Activated B cell treated with CpG ODN at 0.5 μM for 24 hours (primary cell): ENCODE data around the gene SUCLA2. TPM values are rescaled to one million over a fixed set of nuclear protein-coding genes. Genes with fewer than 3 reads are reported as not detected.
A peak's percentile ranks its signal among the peaks of the same experiment; 100 is the strongest.

ENCODE experiments used
- ATAC-seq: fragments of 200-7000 bp; cut with Tn5 transposase; one replicate; pipeline ENCODE4 v1.10.0; 2021; ENCODE audit warnings: low read depth, mild to moderate bottlenecking, moderate library complexity
- CTCF ChIA-PET: fragments of 350-600 bp; sonication (Branson Sonifier 250); formaldehyde crosslinking; loops from one replicate; lab custom pipeline; 2021; ENCODE audit warnings: antibody characterized with exemption; lab: Charles Lee
- POLR2A ChIA-PET: fragments of 350-600 bp; sonication (Branson Sonifier 250); formaldehyde crosslinking; loops from one replicate; lab custom pipeline; 2021; ENCODE audit warnings: antibody characterized with exemption; lab: Charles Lee
- DNase-seq: peaks from one replicate; pipeline ENCODE4 v3.0.0; 2022
- H3K27ac Mint-ChIP-seq: one replicate; pipeline ENCODE4 v1.8.0; 2020; ENCODE audit warnings: mixed read lengths
- H3K27me3 Mint-ChIP-seq: one replicate; pipeline ENCODE4 v1.8.0; 2021; ENCODE audit warnings: mixed read lengths
- H3K36me3 Mint-ChIP-seq: one replicate; pipeline ENCODE4 v1.8.0; 2021; ENCODE audit warnings: low read depth, mixed read lengths
- H3K4me1 Mint-ChIP-seq: one replicate; pipeline ENCODE4 v1.8.0; 2021; ENCODE audit warnings: mixed read lengths
- H3K4me3 Mint-ChIP-seq: one replicate; pipeline ENCODE4 v1.8.0; 2020; ENCODE audit warnings: mild to moderate bottlenecking, mixed read lengths
- H3K9me3 Mint-ChIP-seq: one replicate; pipeline ENCODE4 v1.8.0; 2020; ENCODE audit warnings: mixed read lengths
- intact Hi-C: fragments of 100-400 bp; cut with micrococcal nuclease; formaldehyde crosslinking; loops from one replicate; pipeline ENCODE4 v1.15.1; 2024
- total RNA-seq: library from RNA; stranded (reverse); gene quantifications from 2 replicates; pipeline ENCODE4 v1.2.3, GENCODE V29; 2022
- TF ChIP-seq, protein P1 (sequence below): fragments of 200-600 bp; IDR thresholded peaks from one replicate; pipeline ENCODE4 v1.8.0; 2022; ENCODE audit warnings: antibody characterized with exemption, mild to moderate bottlenecking

The SUCLA2 gene
- total RNA-seq, 1 donor from 2014 or later, result 35.8 TPM

DNA sequence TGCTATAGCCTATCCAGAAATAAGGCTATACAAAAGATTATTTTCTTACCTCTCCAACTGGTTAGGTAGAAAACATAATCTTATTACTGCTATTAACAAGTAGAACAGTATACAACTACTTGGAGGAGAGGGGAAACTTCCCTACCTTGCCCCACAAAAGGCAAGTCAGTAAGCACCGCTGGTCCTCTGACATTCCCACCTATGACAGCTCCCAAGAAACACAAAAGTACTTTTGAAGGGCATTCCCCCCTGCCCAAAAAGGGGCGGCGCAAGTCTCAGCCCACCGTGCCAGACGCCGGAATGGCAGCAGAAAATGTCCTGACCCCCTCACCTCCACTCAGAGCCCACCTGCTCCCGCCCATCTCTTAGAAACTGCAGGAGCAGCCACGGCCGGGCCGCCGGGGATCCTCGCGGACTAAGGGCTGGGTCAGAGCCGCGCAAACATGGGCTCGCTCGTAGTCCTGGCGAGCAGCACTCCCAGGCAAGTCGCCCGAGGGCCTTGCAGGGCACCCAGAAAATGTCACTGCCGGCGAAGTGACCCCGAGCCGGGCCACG lies 437 bp downstream of the SUCLA2 start:
- TF ChIP-seq, protein P1, sequence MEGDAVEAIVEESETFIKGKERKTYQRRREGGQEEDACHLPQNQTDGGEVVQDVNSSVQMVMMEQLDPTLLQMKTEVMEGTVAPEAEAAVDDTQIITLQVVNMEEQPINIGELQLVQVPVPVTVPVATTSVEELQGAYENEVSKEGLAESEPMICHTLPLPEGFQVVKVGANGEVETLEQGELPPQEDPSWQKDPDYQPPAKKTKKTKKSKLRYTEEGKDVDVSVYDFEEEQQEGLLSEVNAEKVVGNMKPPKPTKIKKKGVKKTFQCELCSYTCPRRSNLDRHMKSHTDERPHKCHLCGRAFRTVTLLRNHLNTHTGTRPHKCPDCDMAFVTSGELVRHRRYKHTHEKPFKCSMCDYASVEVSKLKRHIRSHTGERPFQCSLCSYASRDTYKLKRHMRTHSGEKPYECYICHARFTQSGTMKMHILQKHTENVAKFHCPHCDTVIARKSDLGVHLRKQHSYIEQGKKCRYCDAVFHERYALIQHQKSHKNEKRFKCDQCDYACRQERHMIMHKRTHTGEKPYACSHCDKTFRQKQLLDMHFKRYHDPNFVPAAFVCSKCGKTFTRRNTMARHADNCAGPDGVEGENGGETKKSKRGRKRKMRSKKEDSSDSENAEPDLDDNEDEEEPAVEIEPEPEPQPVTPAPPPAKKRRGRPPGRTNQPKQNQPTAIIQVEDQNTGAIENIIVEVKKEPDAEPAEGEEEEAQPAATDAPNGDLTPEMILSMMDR, result no peak
- Mint-ChIP-seq H3K27ac (peak overlapping the region; percentile 74), H3K4me1 (peaks cover 28% of the 10 kb centered on the region), H3K27me3 (no peaks in the 10 kb centered on the region), H3K4me3 (peak overlapping the region; percentile 95), H3K9me3 (no peaks in the 10 kb centered on the region), H3K36me3 (peaks cover 16% of the 10 kb centered on the region)
- ChIA-PET CTCF (no interaction called here), POLR2A (interaction anchor here (0.5 to 2.9 kb wide), 2 partner anchors 37 to 97 kb away, joined by 10 read pairs; partner anchors contain the start of gene NUDT15)
- intact Hi-C loops, result loop anchor here (1.0 to 2.0 kb wide), 2 partner anchors 37 to 1204 kb away; partner anchors contain the start of genes ESD and NUDT15
- ATAC-seq (peak; percentile 37), DNase-seq (no peak)

DNA sequence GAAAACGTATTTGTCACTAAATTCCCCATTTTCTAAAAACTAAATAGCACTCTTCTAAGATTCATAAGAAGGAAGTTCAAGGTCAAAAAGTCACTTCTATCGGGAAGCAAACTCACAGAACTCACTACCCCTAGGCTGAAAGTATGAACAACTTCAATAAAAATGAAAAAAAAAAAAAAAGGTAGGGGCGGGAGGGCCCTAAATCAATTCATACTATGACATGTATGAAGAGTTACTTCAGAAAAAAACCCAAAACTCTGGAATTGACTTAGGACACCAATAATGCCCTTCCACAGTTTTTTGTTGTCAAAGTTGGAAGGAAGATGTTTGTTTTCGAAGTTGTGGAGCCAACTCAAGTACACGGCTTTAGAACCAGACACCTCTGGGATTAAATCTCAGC lies 1.1 kb downstream of the SUCLA2 start:
- TF ChIP-seq, protein P1, result no peak
- intact Hi-C loops, result loop anchor here (2.0 kb wide), 1 partner anchor 1203 kb away; the partner anchor contains the start of gene ESD
- DNase-seq (no peak), ATAC-seq (no peak)
- Mint-ChIP-seq H3K36me3 (peaks cover 17% of the 10 kb centered on the region), H3K9me3 (no peaks in the 10 kb centered on the region), H3K4me1 (peaks cover 28% of the 10 kb centered on the region), H3K27ac (no peak overlapping the region), H3K27me3 (no peaks in the 10 kb centered on the region), H3K4me3 (peak overlapping the region; percentile 95)
- CTCF ChIA-PET, result no interaction called here
- POLR2A ChIA-PET, result interaction anchor here (2.9 kb wide), 1 partner anchor 38 kb away, joined by 10 read pairs; the partner anchor contains the start of gene NUDT15

DNA sequence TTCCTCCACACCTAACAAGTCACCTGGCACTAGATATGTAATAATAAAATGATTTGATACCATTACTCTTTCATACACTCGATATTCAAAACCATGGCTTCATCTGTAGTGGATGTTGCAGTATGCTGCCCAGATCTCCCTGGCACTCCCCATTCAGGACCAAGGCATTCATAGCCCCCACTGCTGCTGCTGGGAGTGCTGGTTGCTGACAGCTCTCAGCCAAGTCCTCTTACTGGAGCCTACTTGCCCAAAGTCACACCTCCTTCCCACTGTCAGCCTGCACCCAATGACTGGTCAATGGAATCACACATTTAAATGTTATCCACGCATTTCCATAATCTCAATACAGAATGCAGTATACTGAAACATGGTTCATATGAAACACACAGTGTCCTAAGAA lies 3.7 kb downstream of the SUCLA2 start:
- no peak overlapping the region for H3K27ac Mint-ChIP-seq
- intact Hi-C loops, result no loop called here

DNA sequence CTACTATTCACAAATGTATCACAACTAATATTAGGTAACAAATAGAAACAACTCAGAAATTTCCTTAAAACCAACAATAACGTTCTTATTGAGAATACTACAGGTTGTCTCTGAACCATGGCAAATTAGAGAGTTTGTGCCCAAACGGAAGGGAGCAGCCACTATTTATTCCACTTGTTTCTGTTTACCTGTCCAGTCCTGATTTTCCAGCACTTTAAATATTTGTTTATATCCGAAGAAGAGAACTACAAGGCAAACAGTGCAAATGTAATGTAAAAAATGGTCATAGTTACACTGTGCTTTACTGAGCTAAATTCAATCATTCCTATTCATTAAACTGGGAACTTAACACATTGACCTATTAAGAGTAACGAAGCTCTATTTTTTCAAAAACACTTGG lies 9.2 kb downstream of the SUCLA2 start:
- Mint-ChIP-seq H3K27me3 (no peaks in the 10 kb centered on the region), H3K36me3 (peaks cover 67% of the 10 kb centered on the region), H3K4me3 (no peak overlapping the region), H3K27ac (no peak overlapping the region), H3K4me1 (peaks cover 2% of the 10 kb centered on the region), H3K9me3 (no peaks in the 10 kb centered on the region)
- DNase-seq (no peak), ATAC-seq (no peak)
- POLR2A ChIA-PET, result no interaction called here
- CTCF ChIA-PET, result no interaction called here
- TF ChIP-seq, protein P1, result no peak
- intact Hi-C loops, result no loop called here

More for the DNA sequence above, 3.7 kb downstream of the SUCLA2 start:
- no peaks in the 10 kb centered on the region for H3K27me3 Mint-ChIP-seq
- H3K36me3 Mint-ChIP-seq, result peaks cover 38% of the 10 kb centered on the region
- TF ChIP-seq, protein P1, result no peak
- no peak overlapping the region for H3K4me3 Mint-ChIP-seq
- ATAC-seq, result no peak
- H3K9me3 Mint-ChIP-seq, result no peaks in the 10 kb centered on the region
- peaks cover 30% of the 10 kb centered on the region for H3K4me1 Mint-ChIP-seq
- no peak for DNase-seq
- ChIA-PET CTCF (interaction anchor here (1.3 kb wide), 1 partner anchor 40 kb away, joined by 4 read pairs; the partner anchor contains the start of gene NUDT15), POLR2A (no interaction called here)

DNA sequence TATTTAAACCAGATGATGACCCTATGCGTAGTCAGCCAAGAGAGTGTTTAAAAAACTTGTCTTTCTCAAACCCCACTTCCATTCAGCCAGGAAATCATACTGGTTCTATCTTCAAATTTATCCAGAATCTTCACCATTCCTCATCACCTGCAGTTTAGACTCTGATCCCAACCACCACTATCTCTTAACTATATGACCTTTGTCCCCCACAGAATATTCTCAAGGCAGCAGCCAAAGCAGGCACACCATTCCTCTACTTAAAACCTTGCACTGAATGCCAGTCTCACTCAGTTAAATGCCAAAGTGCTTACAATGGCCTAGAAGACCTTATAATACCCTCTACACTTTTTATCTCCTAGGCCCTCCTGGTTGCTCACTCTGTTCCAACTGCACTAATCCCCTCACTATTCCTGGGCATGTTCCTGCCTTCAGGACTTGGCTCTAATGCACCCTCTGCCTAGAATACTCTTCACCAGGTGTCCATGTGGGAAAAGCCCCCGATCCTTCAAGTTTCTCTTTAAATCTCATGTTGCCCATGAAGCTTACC lies 10.1 kb downstream of the SUCLA2 start:
- Mint-ChIP-seq H3K4me1 (peaks cover 2% of the 10 kb centered on the region), H3K36me3 (peaks cover 70% of the 10 kb centered on the region), H3K4me3 (no peak overlapping the region), H3K27ac (no peak overlapping the region), H3K9me3 (no peaks in the 10 kb centered on the region), H3K27me3 (no peaks in the 10 kb centered on the region)
- CTCF ChIA-PET, result no interaction called here
- intact Hi-C loops, result no loop called here
- ATAC-seq, result no peak
- POLR2A ChIA-PET, result no interaction called here
- DNase-seq, result no peak
- TF ChIP-seq, protein P1, result no peak
